B cell (primary cell): ENCODE data around the gene LARGE1.

ENCODE experiments used
- CTCF ChIP-seq: fragments of 200-600 bp; IDR thresholded peaks from one replicate; pipeline ENCODE4 v1.8.0; 2022; ENCODE audit warnings: antibody characterized with exemption, mild to moderate bottlenecking
- EZH2 ChIP-seq: IDR thresholded peaks from 2 replicates; pipeline ENCODE4 v1.6.1; 2012; ENCODE audit warnings: borderline replicate concordance, low read depth, mild to moderate bottlenecking, moderate library complexity, low read length; ENCODE audit not compliant: insufficient read depth, poor library complexity, severe bottlenecking

- no peak for TF ChIP-seq CTCF
- TF ChIP-seq EZH2: no peak
Observed at GRCh38 chr22:33591946-33592345, 328.3 kb downstream of the LARGE1 start.
